ENCODE results near the gene HDDC3. TPM values are rescaled to one million over a fixed set of nuclear protein-coding genes. Genes with fewer than 3 reads are reported as not detected.
A peak's percentile ranks its signal among the peaks of the same experiment; 100 is the strongest.

Gene HDDC3
- total and polyA plus RNA-seq, 9 of the 15 experiments (the other 6 are each of a cell fraction or from before 2014, with no cell fraction given) = 14.9 to 55.8 (median 36.9) TPM

DNA sequence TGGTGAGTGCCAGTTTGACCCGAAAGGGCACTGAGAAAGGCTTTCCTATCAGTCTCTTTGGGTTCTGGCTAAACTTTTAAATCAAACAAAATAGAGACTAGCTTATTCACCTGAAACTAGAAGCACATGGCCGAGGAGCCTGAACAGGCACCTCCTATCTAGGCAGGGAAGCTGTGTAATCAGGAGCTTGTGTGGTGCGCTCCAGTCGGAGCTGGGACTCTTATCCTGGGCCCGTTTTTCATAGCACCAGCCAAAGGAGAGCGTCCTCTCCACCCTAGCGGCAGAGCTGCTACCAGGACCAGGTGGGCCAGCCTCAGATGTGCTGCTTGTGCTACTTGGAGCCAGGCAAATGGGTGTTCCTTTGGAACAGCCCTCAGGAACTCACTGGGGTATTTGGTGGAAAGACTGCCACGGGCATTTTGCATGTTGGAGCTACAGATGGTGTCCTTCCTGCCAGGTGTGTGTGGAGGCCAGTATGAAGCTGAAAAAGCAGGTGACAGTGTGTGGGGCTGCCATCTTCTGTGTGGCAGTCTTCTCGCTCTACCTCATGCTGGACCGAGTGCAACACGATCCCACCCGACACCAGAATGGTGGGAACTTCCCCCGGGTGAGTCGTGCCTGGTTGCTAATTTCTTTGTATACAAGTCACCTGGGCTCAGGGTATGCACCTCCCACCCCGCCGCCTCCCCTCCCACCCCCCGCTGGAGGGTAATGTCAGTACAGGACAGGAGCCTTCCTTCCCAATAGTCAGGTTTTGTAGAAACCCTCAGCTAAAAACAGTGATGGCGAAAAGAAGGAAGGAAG, 28.4 kb downstream of the HDDC3 start:
- ATAC-seq (peak; percentile 72), FAIRE-seq (peak; percentile 85), DNase-seq (ENCODE audit: extremely low read depth in 1 of 4, low spot score in 3 of 4) (peak; percentile 38 to 80 (median 60))
- Histone ChIP-seq H3K9me1 (ENCODE audit: control insufficient read depth, insufficient read depth, low read length) (peaks cover 4% of the 10 kb centered on the region), H3K4me2 (ENCODE audit: insufficient read depth, low read length) (peak overlapping the region; percentile 93), H2AFZ (ENCODE audit: low read depth, low read length) (peak overlapping the region; percentile 23; the same call in 1 of the 2 replicates), H3K4me1 (replicated peaks in 1 of 2; ENCODE audit: control insufficient read depth in 2 of 2, insufficient read depth in 2 of 2, low read length in 2 of 2) (peaks cover 25 to 69% of the 10 kb centered on the region in 2 experiments; a peak in 4 of 5 replicates), H3K36me3 (ENCODE audit: control insufficient read depth, insufficient read depth, low read length) (peaks cover 45% of the 10 kb centered on the region), H3K9me3 (replicated peaks; ENCODE audit: control insufficient read depth, insufficient read depth, low read depth, low read length) (no peaks in the 10 kb centered on the region), H3K79me2 (ENCODE audit: control insufficient read depth, insufficient read depth, low read length) (peaks cover 52% of the 10 kb centered on the region), H3K9ac (ENCODE audit: insufficient read depth in 1 of 2, low read depth in 2 of 2, low read length in 2 of 2) (peak overlapping the region; percentile 86 to 99), H3K27me3 (ENCODE audit: control insufficient read depth in 2 of 2, insufficient read depth in 2 of 2, low read length in 2 of 2) (no peaks in the 10 kb centered on the region), H3K27ac (ENCODE audit: extremely low read depth, low read depth, low read length) (peak overlapping the region; percentile 84), H3K4me3 (peak overlapping the region; percentile 69), H4K20me1 (replicated peaks; ENCODE audit: control insufficient read depth, insufficient read depth, low read length) (no peaks in the 10 kb centered on the region)
- intact Hi-C loops (cut with micrococcal nuclease) = no loop called here
- in situ Hi-C loops (cut with MboI) = no loop called here
- WGBS (ENCODE audit: insufficient coverage, low coverage, missing lambda C conversion rate) = 6% methylated on average over 13 of the region's 18 CpGs
- POLR2A ChIA-PET = interaction anchor here (0.6 to 7.0 kb wide), 12 partner anchors 8 to 372 kb away, joined by 3 to 70 read pairs (median 8); partner anchors contain the start of genes HDDC3 and UNC45A
- TSS peak; percentile 59 for BruUV-seq (replicated peaks)
- CTCF ChIA-PET (ENCODE audit: low intra/inter-chr PET ratio) = interaction anchor here (0.6 to 0.8 kb wide), 2 partner anchors 31 to 255 kb away, joined by 3 read pairs; no protein-coding TSS in a partner anchor
- TF ChIP-seq DDX20 (tag; IDR thresholded peaks at IDR 0.05; ENCODE audit: low read depth) (no peak), EP400 (IDR thresholded peaks at IDR 0.05) (peak; percentile 80), BHLHE40 (IDR thresholded peaks at IDR 0.05; ENCODE audit: low read length) (no peak), TAF7 (tag; IDR thresholded peaks at IDR 0.05) (no peak), YBX1 (IDR thresholded peaks at IDR 0.05) (no peak), PURB (CRISPR knock-in tag; IDR thresholded peaks at IDR 0.05; ENCODE audit: low read depth) (no peak), ZBED1 (IDR thresholded peaks at IDR 0.05) (no peak), EP300 (IDR thresholded peaks at IDR 0.05; ENCODE audit: low read length) (no peak), MTA3 (IDR thresholded peaks at IDR 0.05; ENCODE audit: borderline replicate concordance) (peak; percentile 41), RBFOX2 (IDR thresholded peaks at IDR 0.05; ENCODE audit: low read depth, low read length) (no peak), GATAD2B (IDR thresholded peaks at IDR 0.05; ENCODE audit: borderline replicate concordance) (no peak), NEUROD1 (IDR thresholded peaks at IDR 0.05; ENCODE audit: borderline replicate concordance, low read depth, low read length, partially characterized antibody) (no peak), CREB1 (IDR thresholded peaks at IDR 0.05) (no peak), CREB1 (CRISPR knock-in tag; IDR thresholded peaks at IDR 0.05) (0 out of 2 replicates have a peak, but pooled peaks have one; percentile 17), SRSF1 (IDR thresholded peaks at IDR 0.05; ENCODE audit: low read depth, low read length) (no peak)
- TF ChIP-seq, protein P1, sequence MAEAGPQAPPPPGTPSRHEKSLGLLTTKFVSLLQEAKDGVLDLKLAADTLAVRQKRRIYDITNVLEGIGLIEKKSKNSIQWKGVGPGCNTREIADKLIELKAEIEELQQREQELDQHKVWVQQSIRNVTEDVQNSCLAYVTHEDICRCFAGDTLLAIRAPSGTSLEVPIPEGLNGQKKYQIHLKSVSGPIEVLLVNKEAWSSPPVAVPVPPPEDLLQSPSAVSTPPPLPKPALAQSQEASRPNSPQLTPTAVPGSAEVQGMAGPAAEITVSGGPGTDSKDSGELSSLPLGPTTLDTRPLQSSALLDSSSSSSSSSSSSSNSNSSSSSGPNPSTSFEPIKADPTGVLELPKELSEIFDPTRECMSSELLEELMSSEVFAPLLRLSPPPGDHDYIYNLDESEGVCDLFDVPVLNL (CRISPR knock-in tag; IDR thresholded peaks at IDR 0.05; ENCODE audit: low read depth) = no peak; the same call in 1 of the 2 replicates
- TF ChIP-seq, protein P2, sequence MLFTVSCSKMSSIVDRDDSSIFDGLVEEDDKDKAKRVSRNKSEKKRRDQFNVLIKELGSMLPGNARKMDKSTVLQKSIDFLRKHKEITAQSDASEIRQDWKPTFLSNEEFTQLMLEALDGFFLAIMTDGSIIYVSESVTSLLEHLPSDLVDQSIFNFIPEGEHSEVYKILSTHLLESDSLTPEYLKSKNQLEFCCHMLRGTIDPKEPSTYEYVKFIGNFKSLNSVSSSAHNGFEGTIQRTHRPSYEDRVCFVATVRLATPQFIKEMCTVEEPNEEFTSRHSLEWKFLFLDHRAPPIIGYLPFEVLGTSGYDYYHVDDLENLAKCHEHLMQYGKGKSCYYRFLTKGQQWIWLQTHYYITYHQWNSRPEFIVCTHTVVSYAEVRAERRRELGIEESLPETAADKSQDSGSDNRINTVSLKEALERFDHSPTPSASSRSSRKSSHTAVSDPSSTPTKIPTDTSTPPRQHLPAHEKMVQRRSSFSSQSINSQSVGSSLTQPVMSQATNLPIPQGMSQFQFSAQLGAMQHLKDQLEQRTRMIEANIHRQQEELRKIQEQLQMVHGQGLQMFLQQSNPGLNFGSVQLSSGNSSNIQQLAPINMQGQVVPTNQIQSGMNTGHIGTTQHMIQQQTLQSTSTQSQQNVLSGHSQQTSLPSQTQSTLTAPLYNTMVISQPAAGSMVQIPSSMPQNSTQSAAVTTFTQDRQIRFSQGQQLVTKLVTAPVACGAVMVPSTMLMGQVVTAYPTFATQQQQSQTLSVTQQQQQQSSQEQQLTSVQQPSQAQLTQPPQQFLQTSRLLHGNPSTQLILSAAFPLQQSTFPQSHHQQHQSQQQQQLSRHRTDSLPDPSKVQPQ (CRISPR knock-in tag; IDR thresholded peaks at IDR 0.05; ENCODE audit: borderline replicate concordance) = no peak
